Cardiac fibroblast (primary cell): ENCODE measurements around the gene NKAPD1.
"Not testable (repeated sequence)": the region's sequence is repeated elsewhere in the genome, so short reads cannot be mapped to it uniquely, and the experiment has no call there.

ENCODE experiments used
- DNase-seq, 2 donors: peaks; one replicate each; pipeline versions ENCODE4 v3.0.0 to v3.0.0-alpha.2; 2010; ENCODE audit warnings: low read depth in 2 of 2
- H3K4me3 ChIP-seq, 2 donors: replicated peaks in 1 of 2; 1 replicate in 1 of 2; 2 replicates in 1 of 2; pipeline ENCODE4 v1.5.1; 2011; ENCODE audit warnings: low read depth in 2 of 2, low read length in 2 of 2, mild to moderate bottlenecking in 2 of 2, moderate library complexity in 1 of 2
- TF ChIP-seq, protein P1 (sequence below): IDR thresholded peaks from one replicate; pipeline ENCODE4 v1.5.1; 2011; ENCODE audit warnings: low read depth, mild to moderate bottlenecking, low read length, inconsistent platforms

Gene NKAPD1, protein sequence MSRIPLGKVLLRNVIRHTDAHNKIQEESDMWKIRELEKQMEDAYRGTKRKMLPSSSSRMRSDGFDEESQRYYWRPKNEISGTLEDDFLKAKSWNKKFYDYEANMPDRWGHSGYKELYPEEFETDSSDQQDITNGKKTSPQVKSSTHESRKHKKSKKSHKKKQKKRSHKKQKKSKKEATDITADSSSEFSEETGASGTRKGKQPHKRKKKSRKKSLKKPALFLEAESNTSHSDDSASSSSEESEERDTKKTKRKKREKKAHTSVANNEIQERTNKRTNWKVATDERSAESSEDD

DNA sequence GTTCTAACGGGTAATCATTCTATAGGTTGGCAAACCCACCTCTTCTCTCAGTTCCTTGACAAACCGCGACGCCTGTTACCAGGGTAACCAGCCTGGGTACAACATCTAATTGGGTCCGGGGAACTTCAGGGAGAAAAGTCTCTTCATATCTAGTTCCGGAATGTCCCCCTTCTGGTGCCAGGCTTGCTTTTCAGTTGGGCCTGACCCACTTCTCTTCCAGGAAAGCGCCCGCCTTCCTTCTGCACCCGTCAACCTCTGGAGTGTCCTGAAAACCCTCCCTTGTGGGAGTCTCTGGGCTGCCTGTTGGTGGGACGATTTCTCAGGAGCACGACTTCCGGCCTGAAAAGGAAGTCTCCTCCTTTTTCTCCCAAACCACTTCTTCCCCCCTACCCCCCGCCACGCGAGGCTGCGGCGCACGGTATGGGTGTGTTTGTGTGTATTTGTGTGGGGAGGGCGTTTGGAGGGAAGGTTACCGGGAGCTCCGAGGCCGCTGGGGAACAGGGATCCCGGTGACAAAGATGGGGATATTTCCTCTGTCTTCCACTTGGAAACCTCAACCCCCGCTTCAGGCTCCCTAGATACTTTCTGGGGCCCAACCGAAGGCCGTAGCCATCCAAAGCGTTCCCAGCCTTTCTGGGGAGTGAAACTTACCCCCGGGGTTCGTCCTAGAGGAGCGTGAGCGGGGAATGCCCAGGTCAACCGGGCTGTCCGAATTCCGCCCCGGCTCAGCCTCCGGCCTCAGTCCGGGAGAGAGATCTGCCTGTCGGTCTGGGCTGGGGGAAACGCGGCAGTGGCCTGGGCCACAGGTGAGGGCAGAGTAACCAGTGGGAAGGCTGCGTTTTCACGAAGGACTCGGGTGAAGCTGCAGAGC, at the start of gene NKAPD1, which contains the start of gene PIH1D2:
NKAPD1 (plus strand) TSS at position 359 of the 871 bp plus-strand sequence. CDS start 1,276 bp downstream, outside the sequence.
PIH1D2 (minus strand) TSS at position 77 of the 871 bp plus-strand sequence. CDS start 843 bp downstream, outside the sequence.
- DNase-seq: peak; percentile 96
- TF ChIP-seq, protein P1, sequence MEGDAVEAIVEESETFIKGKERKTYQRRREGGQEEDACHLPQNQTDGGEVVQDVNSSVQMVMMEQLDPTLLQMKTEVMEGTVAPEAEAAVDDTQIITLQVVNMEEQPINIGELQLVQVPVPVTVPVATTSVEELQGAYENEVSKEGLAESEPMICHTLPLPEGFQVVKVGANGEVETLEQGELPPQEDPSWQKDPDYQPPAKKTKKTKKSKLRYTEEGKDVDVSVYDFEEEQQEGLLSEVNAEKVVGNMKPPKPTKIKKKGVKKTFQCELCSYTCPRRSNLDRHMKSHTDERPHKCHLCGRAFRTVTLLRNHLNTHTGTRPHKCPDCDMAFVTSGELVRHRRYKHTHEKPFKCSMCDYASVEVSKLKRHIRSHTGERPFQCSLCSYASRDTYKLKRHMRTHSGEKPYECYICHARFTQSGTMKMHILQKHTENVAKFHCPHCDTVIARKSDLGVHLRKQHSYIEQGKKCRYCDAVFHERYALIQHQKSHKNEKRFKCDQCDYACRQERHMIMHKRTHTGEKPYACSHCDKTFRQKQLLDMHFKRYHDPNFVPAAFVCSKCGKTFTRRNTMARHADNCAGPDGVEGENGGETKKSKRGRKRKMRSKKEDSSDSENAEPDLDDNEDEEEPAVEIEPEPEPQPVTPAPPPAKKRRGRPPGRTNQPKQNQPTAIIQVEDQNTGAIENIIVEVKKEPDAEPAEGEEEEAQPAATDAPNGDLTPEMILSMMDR: peak; percentile 13
- peak within 1 kb of the TSS; percentile 75 to 87 for H3K4me3 ChIP-seq

DNA sequence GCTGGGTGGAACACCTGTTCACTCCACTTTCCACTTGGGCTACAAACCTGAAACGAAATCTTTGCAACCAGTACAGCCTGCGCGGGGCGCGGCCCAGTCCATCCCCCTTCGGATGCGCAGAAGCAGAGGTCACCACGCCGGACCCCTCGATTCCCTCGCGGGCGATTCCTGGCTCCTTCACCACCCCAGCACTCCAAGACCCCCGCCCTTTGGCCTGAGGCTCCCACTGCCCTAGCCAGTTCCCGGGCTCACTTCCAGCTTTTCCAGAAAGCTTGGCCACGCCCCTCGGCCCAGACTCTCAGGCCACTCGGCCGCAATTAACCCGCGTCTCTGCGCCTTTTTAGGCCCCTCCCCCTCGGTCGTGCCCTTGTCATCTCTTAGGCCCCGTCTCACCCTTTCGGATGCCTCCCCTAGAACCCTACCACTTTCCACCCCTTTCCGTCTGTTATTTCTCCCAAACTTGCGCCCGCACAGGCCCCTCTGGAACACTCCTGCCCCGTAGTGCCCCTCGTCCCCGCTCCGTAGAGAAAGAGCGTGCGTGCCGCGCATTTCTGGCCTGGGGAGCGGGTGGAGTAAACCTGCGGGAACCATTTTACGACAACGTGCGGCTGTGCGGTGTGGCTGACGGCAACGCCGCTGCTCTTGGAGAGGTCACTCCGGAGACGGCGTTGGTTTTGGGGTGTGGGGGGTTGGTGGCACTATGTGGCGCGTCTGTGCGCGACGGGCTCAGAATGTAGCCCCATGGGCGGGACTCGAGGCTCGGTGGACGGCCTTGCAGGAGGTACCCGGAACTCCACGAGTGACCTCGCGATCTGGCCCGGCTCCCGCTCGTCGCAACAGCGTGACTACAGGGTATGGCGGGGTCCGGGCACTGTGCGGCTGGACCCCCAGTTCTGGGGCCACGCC, 49.1 kb upstream of the NKAPD1 start, which contains the start of gene DLAT:
DLAT (plus strand) TSS at position 636 of the 906 bp plus-strand sequence; CDS start at position 701, 65 bp downstream.
- TF ChIP-seq, protein P1: no peak
- peak; percentile 78 to 84 for DNase-seq
- H3K4me3 ChIP-seq: peak within 1 kb of the TSS; percentile 84 to 95

DNA sequence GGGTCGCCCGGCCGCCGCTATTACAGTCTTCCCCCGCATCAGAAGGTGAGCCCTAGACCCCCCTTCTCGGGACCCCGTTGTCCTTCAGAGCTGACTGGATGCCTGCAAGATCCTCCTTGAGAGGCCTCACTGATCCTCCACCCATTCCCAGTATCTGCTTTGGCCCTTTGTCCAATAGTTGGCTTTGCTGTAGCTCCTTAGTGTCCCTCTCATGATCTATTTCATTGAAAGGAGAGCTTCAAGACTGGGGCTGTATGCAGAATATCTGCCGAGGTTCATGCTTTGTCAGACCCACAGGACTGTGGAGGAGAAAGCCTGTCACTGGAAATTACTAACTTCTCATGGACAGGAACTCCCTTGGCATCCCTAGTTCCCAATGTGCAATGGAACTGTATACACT, 48.4 kb upstream of the NKAPD1 start:
- peak overlapping the region; percentile 84 to 95 for H3K4me3 ChIP-seq
- TF ChIP-seq, protein P1: no peak
- DNase-seq: peak; percentile 26 to 31

DNA sequence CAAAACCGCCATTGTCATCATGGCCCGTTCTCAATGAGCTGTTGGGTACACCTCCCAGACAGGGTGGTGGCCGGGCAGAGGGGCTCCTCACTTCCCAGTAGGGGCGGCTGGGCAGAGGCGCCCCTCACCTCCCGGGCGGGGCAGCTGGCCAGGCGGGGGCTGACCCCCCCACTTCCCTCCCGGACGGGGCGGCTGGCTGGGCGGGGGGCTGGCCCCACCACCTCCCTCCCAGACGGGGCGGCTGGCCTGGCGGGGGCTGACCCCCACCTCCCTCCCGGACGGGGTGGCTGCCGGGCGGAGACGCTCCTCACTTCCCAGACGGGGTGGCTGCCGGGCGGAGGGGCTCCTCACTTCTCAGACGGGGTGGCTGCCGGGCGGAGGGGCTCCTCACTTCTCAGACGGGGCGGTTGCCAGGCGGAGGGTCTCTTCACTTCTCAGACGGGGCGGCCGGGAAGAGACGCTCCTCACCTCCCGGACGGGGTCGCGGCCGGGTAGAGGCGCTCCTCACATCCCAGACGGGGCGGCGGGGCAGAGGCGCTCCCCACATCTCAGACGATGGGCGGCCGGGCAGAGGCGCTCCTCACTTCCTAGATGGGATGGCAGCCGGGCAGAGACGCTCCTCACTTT, 47.2 kb upstream of the NKAPD1 start:
- DNase-seq, H3K4me3 ChIP-seq: not testable (repeated sequence)

DNA sequence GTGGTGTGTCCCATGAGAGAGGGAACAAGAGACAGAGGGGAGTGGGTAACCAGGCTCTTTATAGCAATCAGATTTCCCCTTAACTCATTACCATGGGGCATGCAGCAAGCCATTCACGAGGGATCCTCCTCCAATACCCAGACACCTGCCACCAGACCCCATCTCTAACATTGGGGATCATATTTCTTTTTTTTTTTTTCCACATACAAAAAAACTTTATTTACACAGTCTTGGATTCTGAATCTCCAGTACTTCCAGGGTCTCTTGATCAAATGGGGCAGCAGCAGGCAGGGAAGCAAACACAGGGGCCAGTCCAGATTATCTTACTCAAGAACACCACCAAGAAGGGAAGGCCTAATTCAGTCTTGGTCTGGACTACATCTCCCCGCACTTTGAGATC, 44.6 kb upstream of the NKAPD1 start:
- TF ChIP-seq, protein P1: no peak
- H3K4me3 ChIP-seq: no peak overlapping the region

DNA sequence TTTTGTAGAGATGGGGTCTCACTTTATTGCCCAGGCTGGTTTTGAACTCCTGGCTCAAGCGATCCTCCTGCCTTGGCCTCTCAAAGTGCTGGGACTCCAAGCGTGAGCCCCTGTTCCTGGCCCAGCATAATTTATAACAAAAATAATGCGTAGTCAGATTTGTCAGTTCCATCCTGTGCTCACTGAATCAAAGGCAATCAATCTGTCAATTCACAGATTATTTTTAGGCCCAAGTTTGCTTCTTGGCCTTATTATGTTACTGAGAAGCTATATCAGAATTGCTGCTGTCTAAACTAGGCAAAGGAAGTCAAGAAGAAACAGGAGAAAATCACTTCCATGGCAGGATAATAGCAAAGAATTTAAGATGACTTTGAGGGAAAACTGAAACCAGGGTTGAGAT, 40.2 kb upstream of the NKAPD1 start:
- no peak for DNase-seq
- H3K4me3 ChIP-seq: no peak overlapping the region
- TF ChIP-seq, protein P1: no peak

More for the DNA sequence above, 44.6 kb upstream of the NKAPD1 start:
- DNase-seq: no peak
